ENCODE measurements around the gene ANGEL1.

DNA sequence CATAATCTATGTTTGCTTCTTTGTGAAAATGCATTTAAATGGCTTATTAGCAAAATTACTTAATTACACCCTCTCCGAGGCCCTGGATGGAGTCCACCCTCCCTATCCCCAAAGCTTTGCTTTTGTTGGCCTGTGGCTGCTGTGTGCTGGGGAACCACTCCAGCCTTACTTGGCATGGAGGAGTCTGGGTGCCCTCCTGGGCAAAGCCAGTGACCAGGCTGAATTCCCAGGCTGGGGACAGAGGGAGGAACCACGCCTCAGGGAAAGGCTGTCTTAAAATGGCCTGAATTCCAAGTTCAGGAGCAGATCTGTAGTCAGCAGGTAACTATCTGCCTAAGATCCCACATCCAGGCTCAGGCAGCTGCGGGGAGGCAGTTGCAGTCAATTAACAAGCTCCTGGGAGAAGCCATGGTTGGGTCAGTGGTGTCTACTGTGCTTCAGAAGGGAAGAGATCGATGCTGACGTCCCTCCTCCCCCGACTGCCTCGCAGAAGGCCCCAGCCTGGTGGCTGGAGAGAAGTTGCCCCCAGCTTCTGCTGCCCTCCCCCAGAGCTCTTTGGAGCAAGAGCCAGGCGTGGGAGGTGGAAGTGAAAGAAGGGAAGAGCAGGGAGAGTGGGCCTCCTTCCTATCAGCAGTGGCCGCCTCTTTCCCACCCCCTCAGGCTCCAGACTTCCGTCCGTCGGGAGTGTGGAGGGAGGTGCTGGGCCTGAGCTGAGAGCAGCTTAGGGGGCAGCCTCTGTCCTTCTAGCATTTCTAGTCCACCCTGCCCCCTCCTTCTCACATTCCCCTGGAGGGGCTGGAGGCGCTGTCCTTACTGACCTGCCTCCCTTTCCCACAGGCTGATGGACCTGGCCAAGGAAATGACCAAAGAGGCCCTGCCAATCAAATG, 40.1 kb downstream of the ANGEL1 start:
- TF ChIP-seq SIN3A (IDR thresholded peaks at IDR 0.05; ENCODE audit: borderline replicate concordance, insufficient read depth, low read length) (no peak), TAF1 (IDR thresholded peaks at IDR 0.05; ENCODE audit: borderline replicate concordance, insufficient read depth, low read length) (no peak)
- TF ChIP-seq, protein P1, sequence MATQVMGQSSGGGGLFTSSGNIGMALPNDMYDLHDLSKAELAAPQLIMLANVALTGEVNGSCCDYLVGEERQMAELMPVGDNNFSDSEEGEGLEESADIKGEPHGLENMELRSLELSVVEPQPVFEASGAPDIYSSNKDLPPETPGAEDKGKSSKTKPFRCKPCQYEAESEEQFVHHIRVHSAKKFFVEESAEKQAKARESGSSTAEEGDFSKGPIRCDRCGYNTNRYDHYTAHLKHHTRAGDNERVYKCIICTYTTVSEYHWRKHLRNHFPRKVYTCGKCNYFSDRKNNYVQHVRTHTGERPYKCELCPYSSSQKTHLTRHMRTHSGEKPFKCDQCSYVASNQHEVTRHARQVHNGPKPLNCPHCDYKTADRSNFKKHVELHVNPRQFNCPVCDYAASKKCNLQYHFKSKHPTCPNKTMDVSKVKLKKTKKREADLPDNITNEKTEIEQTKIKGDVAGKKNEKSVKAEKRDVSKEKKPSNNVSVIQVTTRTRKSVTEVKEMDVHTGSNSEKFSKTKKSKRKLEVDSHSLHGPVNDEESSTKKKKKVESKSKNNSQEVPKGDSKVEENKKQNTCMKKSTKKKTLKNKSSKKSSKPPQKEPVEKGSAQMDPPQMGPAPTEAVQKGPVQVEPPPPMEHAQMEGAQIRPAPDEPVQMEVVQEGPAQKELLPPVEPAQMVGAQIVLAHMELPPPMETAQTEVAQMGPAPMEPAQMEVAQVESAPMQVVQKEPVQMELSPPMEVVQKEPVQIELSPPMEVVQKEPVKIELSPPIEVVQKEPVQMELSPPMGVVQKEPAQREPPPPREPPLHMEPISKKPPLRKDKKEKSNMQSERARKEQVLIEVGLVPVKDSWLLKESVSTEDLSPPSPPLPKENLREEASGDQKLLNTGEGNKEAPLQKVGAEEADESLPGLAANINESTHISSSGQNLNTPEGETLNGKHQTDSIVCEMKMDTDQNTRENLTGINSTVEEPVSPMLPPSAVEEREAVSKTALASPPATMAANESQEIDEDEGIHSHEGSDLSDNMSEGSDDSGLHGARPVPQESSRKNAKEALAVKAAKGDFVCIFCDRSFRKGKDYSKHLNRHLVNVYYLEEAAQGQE (IDR thresholded peaks at IDR 0.05; ENCODE audit: insufficient read depth in 1 of 2, low read depth in 2 of 2, low read length in 2 of 2): no peak; a peak in 1 of 4 replicates

Data from PFSK-1 (cell line).